HepG2 (cell line): ENCODE measurements around the gene SGCD.

Experiments
- BCL6 ChIP-seq: IDR thresholded peaks from 2 replicates; pipeline ENCODE4 v1.6.1; 2016; ENCODE audit warnings: missing genetic modification reagents, missing compliant biosample characterization
- CHD2 ChIP-seq: IDR thresholded peaks from 2 replicates; pipeline ENCODE4 v1.6.1; 2011; ENCODE audit warnings: low read depth, low read length, improper control_type of control experiment
- CREM ChIP-seq, 2 experiments: sonication (generic) in 1 of 2; formaldehyde crosslinking in 1 of 2; IDR thresholded peaks; 2 replicates each; pipeline versions ENCODE4 v1.4.0 to v1.6.1; 2016 to 2020; ENCODE audit warnings: antibody characterized with exemption in 1 of 2, mild to moderate bottlenecking in 1 of 2, missing genetic modification reagents in 1 of 2
- DPF2 ChIP-seq: sonication (generic); formaldehyde crosslinking; IDR thresholded peaks from 2 replicates; pipeline ENCODE4 v1.4.0; 2020; ENCODE audit warnings: mild to moderate bottlenecking, low read depth, missing genetic modification reagents, borderline replicate concordance
- FOXJ3 ChIP-seq: sonication (generic); formaldehyde crosslinking; IDR thresholded peaks from 2 replicates; pipeline ENCODE4 v1.4.0; 2020; ENCODE audit warnings: missing genetic modification reagents, mild to moderate bottlenecking, borderline replicate concordance
- HNRNPL ChIP-seq: fragments of 200-400 bp; formaldehyde crosslinking; IDR thresholded peaks from 2 replicates; pipeline ENCODE4 v1.6.1; 2017; ENCODE audit warnings: mild to moderate bottlenecking, low read depth, low read length
- HNRNPLL ChIP-seq: fragments of 200-400 bp; formaldehyde crosslinking; IDR thresholded peaks from 2 replicates; pipeline ENCODE4 v1.6.1; 2017; ENCODE audit warnings: mild to moderate bottlenecking, low read depth, low read length; ENCODE audit not compliant: poor library complexity, severe bottlenecking
- MAX ChIP-seq: IDR thresholded peaks from 2 replicates; pipeline ENCODE4 v1.6.1; 2012; ENCODE audit warnings: inconsistent platforms
- NR2C2 ChIP-seq: sonication (generic); formaldehyde crosslinking; IDR thresholded peaks from 2 replicates; pipeline ENCODE4 v1.4.0; 2020; ENCODE audit warnings: missing genetic modification reagents, mild to moderate bottlenecking, moderate library complexity, borderline replicate concordance
- POLR2A ChIP-seq, 2 experiments: IDR thresholded peaks; 2 replicates each; pipeline ENCODE4 v1.6.1; 2011; ENCODE audit warnings: low read depth in 2 of 2, low read length in 2 of 2, mild to moderate bottlenecking in 1 of 2, moderate library complexity in 1 of 2; ENCODE audit not compliant: insufficient read depth in 1 of 2
- RXRA ChIP-seq: sonication (generic); formaldehyde crosslinking; IDR thresholded peaks from 2 replicates; pipeline ENCODE4 v1.5.1; 2020; ENCODE audit warnings: missing genetic modification reagents
- ZFP62 ChIP-seq: sonication (generic); formaldehyde crosslinking; IDR thresholded peaks from 2 replicates; pipeline ENCODE4 v1.4.0; 2020; ENCODE audit warnings: missing genetic modification reagents
- TF ChIP-seq, protein P1 (sequence below): sonication (generic); formaldehyde crosslinking; IDR thresholded peaks from 2 replicates; pipeline ENCODE4 v1.4.0; 2020; ENCODE audit warnings: missing genetic modification reagents, borderline replicate concordance
- TF ChIP-seq, protein P2 (sequence below): sonication (generic); formaldehyde crosslinking; IDR thresholded peaks from 2 replicates; pipeline ENCODE4 v1.4.0; 2020; ENCODE audit warnings: missing genetic modification reagents

- TF ChIP-seq DPF2 (CRISPR knock-in tag) (no peak), ZFP62 (no peak), CREM (IDR thresholded peaks at IDR 0.05) (no peak), CREM (CRISPR knock-in tag; IDR thresholded peaks at IDR 0.05) (no peak), POLR2A (IDR thresholded peaks at IDR 0.05; ENCODE audit: insufficient read depth in 1 of 2, low read depth in 2 of 2, low read length in 2 of 2) (no peak), FOXJ3 (no peak), BCL6 (CRISPR knock-in tag) (no peak), CHD2 (no peak), RXRA (no peak), MAX (no peak), HNRNPLL (no peak), HNRNPL (no peak), NR2C2 (CRISPR knock-in tag) (no peak)
- TF ChIP-seq, protein P1, sequence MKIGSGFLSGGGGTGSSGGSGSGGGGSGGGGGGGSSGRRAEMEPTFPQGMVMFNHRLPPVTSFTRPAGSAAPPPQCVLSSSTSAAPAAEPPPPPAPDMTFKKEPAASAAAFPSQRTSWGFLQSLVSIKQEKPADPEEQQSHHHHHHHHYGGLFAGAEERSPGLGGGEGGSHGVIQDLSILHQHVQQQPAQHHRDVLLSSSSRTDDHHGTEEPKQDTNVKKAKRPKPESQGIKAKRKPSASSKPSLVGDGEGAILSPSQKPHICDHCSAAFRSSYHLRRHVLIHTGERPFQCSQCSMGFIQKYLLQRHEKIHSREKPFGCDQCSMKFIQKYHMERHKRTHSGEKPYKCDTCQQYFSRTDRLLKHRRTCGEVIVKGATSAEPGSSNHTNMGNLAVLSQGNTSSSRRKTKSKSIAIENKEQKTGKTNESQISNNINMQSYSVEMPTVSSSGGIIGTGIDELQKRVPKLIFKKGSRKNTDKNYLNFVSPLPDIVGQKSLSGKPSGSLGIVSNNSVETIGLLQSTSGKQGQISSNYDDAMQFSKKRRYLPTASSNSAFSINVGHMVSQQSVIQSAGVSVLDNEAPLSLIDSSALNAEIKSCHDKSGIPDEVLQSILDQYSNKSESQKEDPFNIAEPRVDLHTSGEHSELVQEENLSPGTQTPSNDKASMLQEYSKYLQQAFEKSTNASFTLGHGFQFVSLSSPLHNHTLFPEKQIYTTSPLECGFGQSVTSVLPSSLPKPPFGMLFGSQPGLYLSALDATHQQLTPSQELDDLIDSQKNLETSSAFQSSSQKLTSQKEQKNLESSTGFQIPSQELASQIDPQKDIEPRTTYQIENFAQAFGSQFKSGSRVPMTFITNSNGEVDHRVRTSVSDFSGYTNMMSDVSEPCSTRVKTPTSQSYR (CRISPR knock-in tag) = no peak
- TF ChIP-seq, protein P2, sequence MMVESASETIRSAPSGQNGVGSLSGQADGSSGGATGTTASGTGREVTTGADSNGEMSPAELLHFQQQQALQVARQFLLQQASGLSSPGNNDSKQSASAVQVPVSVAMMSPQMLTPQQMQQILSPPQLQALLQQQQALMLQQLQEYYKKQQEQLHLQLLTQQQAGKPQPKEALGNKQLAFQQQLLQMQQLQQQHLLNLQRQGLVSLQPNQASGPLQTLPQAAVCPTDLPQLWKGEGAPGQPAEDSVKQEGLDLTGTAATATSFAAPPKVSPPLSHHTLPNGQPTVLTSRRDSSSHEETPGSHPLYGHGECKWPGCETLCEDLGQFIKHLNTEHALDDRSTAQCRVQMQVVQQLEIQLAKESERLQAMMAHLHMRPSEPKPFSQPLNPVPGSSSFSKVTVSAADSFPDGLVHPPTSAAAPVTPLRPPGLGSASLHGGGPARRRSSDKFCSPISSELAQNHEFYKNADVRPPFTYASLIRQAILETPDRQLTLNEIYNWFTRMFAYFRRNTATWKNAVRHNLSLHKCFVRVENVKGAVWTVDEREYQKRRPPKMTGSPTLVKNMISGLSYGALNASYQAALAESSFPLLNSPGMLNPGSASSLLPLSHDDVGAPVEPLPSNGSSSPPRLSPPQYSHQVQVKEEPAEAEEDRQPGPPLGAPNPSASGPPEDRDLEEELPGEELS = no peak
These were observed 348.4 kb downstream of the SGCD start for GRCh38 chr5:156675395-156675794.
